HG03103 (cell line): ENCODE data around the gene BRAF.
"Not testable (repeated sequence)": the region's sequence is repeated elsewhere in the genome, so short reads cannot be mapped to it uniquely, and the experiment has no call there.

Experiments used
- ATAC-seq: cut with Tn5 transposase; IDR thresholded peaks from one replicate; pipeline ENCODE4 v1.9.1; 2021; ENCODE audit warnings: low read depth; ENCODE audit not compliant: unreplicated experiment

The BRAF gene

GRCh38 chr7:140723006-140723405, 201.7 kb downstream of the BRAF start:
- ATAC-seq = no peak

DNA sequence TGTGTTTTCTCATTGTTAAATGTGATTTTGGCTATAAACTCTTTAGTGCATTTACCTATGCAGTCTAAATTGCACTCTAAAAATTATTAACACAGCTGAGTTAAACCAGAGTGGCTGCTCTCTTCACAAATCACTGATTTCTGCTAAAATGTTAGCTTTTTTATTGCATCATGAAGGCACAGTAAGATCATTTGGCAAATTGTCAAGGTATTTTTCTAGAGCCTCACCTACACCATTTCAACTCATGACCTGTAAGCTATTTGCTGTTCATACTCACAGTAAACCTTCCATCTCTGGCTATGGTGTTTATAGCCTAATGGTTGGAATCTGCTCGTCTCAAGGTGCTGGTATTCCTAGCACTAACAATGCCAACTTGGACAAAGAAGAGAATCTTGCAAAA, 202.5 kb downstream of the BRAF start:
- ATAC-seq = no peak

DNA sequence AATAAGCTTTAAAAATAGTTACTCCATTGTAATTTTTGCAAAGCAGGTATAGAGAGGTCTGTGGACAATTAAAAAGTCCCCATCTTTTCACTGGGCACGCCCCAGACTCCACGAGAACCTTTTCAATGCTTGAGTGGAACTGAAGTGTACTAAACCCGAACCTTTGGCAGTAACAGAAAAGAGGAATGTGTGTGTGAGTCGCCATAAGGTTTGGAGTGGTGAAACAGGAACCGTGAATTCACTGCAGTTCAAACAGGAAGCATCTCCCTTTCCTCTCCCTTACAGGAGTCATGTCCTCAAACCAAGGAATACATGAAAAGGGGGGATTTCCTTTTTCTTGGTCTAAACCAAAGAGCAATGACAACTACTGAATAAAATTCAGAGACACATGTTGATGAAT, 205.0 kb downstream of the BRAF start:
- no peak for ATAC-seq

DNA sequence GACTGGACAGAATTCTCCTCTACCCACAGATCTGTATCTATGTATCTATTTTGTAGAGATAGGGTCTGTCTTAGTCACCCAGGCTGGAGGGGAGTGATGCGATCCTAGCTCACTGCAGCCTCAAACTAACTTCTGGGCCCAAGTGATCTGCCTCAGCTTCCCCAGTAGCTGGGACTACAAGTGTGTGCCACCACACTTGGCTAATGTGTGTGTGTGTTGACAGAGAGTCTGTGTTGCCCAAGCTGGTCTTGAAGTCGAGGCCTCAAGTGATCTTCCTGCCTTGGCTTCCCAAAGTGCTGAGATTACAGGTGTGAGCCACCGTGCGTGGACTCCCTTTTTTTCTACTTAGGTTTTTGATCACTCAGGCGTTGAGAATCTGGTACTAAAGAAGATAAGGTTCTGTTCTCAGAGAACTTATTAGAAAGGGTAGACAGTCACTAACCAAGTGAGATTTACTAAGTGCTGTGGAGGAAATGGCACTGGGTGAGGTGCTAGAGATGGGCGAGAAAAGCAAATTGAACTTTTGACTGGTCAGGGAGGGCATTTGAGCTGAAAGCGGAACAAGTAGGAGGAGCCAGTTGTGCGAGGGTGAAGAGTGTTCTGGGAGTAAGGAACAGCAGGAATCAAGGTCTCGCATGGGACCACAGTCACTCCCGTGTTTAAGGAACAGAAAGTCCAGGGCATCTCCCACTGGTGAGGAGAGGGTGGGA, 210.2 kb downstream of the BRAF start:
- ATAC-seq = no peak

- ATAC-seq = not testable (repeated sequence)
Measured at GRCh38 chr7:140712392-140712791, 212.3 kb downstream of the BRAF start.

- not testable (repeated sequence) for ATAC-seq
Measured at GRCh38 chr7:140708764-140709163, 216.0 kb downstream of the BRAF start.

DNA sequence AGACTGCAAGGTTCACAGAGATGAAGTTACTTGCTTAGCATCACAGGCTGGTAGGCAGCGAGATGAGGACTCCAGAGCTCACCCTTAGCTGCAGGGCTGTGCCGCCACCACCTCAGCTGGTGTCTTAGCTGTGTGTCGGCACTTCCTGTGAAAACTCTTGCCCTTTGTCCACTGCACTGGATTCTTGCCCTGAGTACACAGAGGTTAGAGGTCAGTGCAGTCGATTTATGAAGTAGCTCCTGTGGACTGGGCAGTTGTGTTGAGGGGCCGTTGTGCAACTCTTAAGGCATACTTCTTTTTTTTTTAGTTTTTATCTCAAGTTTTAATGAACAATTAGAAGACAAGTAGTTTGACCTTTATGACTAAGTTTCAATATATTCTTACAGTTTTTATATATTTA, 217.6 kb downstream of the BRAF start:
- no peak for ATAC-seq

DNA sequence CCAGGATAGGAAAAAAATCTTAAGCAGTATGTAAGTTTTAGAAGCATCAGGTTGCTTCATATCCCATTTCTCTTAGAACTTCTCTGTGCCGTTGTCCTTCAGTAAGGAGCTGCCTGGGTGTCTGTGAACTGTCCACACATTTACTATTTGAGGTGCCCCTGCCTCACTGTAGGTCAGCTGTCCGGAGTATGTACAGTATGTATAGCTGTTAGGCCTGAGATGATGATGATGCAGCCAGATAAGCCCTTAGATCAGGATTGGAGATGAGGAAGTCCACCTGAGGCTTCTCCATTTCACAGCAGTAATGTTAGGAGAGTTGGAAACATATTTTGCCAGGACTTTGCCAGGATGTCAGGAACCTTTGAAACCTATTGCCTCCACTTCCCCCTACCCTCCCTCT, 220.5 kb downstream of the BRAF start:
- no peak for ATAC-seq

DNA sequence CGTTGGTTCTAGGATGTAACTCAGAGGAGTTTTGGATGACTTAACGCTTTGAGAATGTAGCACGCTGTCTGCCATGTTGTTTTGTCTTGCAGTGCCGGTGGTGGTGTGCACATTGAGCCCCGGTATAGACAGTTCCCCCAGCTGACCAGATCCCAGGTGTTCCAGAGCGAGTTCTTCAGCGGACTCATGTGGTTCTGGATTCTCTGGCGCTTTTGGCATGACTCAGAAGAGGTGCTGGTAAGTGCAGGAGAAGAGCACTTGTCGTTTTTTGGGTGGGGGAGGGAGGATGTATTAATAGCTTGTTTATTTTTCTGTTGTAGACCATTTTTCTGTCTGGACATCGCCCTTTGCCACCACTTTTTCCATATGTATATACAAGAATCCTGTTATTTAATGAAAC, 222.0 kb downstream of the BRAF start:
- ATAC-seq = no peak

DNA sequence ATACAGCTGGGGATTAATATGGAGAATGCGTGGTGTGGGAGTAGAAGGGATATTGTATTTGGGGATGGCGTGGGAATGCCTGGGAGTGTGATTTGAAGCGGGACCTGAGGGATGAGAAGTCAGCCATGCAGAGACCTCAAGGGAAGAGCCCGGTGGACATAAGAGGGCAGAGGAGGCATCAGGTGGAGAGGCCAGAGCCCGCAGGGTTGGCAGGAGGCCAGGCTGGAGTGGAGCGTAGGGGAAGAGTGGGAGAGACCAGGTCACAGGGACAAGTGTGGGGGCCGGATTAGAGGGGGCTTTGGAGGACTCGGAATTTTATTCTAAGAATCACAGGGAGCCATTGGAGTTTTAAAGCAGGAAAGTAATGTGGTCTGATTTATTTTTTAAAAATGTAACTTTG, 226.3 kb downstream of the BRAF start:
- ATAC-seq = no peak

DNA sequence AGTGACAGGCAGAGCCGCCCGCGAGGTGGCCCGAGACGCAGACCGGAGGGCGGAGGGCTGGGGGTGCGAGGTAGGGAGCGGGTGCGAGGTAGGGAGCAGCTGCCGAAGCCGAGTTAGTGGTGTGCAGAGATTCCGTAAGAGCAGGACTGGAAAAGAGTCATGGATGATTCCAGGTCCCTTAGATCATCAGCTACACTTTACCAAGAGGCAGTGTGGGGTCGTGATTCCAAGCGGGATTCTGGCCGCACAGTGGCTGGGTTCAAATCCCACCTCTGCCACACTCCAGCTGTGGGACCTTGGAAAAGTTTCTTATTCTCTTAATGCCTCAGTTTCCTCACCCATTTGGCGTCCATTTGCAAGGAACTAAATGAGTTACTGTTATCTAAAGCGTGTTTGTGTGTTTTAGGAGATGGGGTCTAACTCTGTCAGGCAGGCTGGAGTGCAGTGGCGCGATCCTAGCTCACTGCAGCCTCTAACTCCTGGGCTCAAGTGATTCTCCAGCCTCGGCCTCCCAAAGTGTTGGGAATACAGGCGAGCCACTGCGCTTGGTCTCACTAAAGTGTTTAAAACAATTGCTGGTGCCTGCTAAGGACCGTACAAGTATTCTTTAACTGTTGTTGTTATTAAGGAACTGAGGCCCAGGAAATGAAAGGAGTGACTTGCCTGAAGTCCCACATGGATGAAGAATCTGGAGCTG, 227.1 kb downstream of the BRAF start:
- no peak for ATAC-seq

GRCh38 chr7:140696680-140697446, 227.9 kb downstream of the BRAF start, which contains the start of gene NDUFB2:
NDUFB2 (plus strand) TSS chr7:140696708; CDS start chr7:140696745, 37 bp downstream.
- ATAC-seq = peak; percentile 85

DNA sequence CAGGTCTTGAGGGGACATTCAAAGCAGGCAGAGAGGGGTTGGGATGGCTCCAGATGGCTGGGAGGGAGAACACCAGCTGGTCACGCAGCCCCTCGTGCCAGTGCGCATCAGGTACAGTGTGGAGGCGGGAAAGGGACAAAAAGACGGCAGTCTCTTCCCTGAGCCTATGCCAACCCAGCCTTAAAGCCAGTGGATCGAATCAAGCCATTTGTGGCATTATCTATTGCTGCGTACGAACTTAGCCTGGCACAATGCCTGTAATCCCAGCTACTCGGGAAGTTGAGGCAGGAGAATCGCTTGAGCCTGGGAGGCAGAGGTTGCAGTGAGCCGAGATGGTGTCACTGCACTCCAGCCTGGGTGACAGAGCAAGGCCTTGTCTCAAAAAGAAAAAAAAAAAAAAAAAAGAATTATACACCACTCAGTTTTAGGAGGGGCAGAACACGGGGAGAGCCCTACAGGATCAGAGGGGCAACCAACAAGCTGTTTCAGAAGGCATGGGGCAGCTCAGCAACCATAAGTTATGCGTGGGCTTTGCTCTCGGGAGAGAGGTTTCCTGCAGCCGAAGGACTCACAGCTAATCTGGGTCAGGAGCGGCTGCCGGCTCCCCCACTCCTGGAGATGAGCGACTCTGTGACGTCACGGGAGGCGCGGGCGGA, 228.6 kb downstream of the BRAF start:
- ATAC-seq = no peak

- no peak for ATAC-seq
Measured at GRCh38 chr7:140695381-140695780, 229.3 kb downstream of the BRAF start.

DNA sequence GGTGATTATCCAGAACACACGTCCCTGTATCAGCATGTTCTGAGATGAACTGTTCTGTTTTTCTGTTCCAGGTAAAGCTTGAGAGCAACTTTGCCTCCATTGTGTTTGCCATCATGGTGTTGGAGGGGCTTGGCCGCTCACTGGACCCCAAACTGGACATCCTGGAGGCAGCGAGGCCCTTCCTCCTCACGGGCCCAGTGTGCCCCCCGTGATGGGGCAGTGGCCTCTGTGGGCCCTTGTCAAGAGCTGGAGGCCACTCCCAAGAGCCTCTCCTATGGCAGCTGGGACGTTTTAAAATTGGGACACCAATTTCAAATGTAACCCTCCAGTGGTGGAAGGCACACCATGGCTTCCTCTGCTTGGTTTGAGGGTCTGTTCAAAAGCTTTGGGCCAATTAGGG, 230.1 kb downstream of the BRAF start:
- no peak for ATAC-seq

DNA sequence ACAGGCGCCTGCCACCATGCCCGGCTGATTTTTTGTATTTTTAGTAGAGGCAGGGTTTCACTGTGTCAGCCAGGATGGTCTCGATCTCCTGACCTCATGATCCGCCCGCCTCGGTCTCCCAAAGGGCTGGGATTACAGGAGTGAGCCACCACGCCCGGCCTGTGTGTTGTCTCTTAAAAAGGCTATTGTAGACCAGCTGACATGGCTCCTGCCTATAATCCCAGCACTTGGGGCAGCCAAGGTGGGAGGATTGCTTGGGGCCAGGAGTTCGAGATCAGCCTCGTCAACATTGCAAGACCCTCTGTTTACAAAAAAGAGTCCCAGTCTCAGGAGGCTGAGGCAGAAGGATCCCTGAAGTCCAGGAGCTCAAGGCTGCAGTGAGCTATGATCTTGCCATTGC, 230.9 kb downstream of the BRAF start:
- ATAC-seq = not testable (repeated sequence)

- ATAC-seq = no peak
Measured at GRCh38 chr7:140691376-140692045, 233.2 kb downstream of the BRAF start.

GRCh38 chr7:140689199-140690152, 235.3 kb downstream of the BRAF start:
- ATAC-seq = no peak

DNA sequence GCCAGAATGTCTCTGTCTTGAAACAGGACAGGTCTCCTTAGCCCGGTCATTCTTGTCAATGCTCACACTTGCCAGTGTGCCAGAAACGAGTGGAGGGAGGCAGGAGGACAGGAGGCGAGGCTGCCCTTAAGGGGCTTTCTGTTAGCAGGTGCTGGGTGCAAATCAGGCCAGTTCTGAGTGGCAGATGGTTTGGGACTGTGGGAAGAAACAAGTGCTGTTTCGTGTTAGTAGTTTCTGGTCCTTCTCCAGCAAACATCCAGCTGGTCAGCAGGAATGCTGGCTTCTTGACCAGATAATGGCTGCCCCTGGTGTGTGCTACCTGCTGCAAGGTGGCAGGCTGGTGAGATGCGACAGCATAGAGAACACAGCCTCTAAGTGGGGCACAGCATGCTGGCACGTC, 236.4 kb downstream of the BRAF start:
- no peak for ATAC-seq
